H1 (cell line): ENCODE data around the gene ZNF202. TPM values are rescaled to one million over a fixed set of nuclear protein-coding genes. Genes with fewer than 3 reads are reported as not detected.

Source experiments
- BACH1 ChIP-seq: IDR thresholded peaks from 2 replicates; pipeline ENCODE4 v1.6.1; 2012; ENCODE audit warnings: low read length, improper control_type of control experiment
- BRCA1 ChIP-seq: IDR thresholded peaks from 2 replicates; pipeline ENCODE4 v1.6.1; 2012; ENCODE audit warnings: low read depth, low read length, improper control_type of control experiment
- CBX5 ChIP-seq: fragments of 300-800, 300-1000 bp; sonication (generic); IDR thresholded peaks from 2 replicates; pipeline ENCODE4 v1.7.1; 2016; ENCODE audit warnings: antibody characterized with exemption, low read length, low read depth
- CBX8 ChIP-seq: fragments of 300-800, 300-1000 bp; sonication (generic); IDR thresholded peaks from 2 replicates; pipeline ENCODE4 v1.7.1; 2016; ENCODE audit warnings: low read depth, low read length, borderline replicate concordance
- EP300 ChIP-seq, 2 experiments: IDR thresholded peaks; 1 replicate in 1 of 2; 2 replicates in 1 of 2; pipeline ENCODE4 v1.6.1; 2011 to 2012; ENCODE audit warnings: low read depth in 2 of 2, low read length in 2 of 2, mild to moderate bottlenecking in 2 of 2, borderline replicate concordance in 1 of 2, inconsistent platforms in 1 of 2, moderate library complexity in 1 of 2
- GTF2F1 ChIP-seq: IDR thresholded peaks from 2 replicates; pipeline ENCODE4 v1.6.1; 2012; ENCODE audit warnings: low read depth, low read length, improper control_type of control experiment, borderline replicate concordance
- JUN ChIP-seq: IDR thresholded peaks from 2 replicates; pipeline ENCODE4 v1.6.1; 2011; ENCODE audit warnings: low read depth, mild to moderate bottlenecking, improper control_type of control experiment, low read length
- KDM1A ChIP-seq: fragments of 200-600, 300-600 bp; sonication (generic); IDR thresholded peaks from 2 replicates; pipeline ENCODE4 v1.7.1; 2016; ENCODE audit warnings: mild to moderate bottlenecking, low read length, borderline replicate concordance
- MAFK ChIP-seq: IDR thresholded peaks from 2 replicates; pipeline ENCODE4 v1.6.1; 2012; ENCODE audit warnings: low read depth, mild to moderate bottlenecking, improper control_type of control experiment, low read length
- POLR2A ChIP-seq, 2 experiments: IDR thresholded peaks; 1 replicate in 1 of 2; 2 replicates in 1 of 2; pipeline ENCODE4 v1.6.1; 2011; ENCODE audit warnings: low read depth in 2 of 2, low read length in 2 of 2, mild to moderate bottlenecking in 2 of 2; ENCODE audit errors: control extremely low read depth in 1 of 2
- POLR2AphosphoS5 ChIP-seq: IDR thresholded peaks from 2 replicates; pipeline ENCODE4 v1.6.1; 2011; ENCODE audit warnings: low read depth, low read length
- RXRA ChIP-seq: IDR thresholded peaks from 2 replicates; pipeline ENCODE4 v1.6.1; 2011; ENCODE audit warnings: low read depth, mild to moderate bottlenecking, low read length, moderate library complexity; ENCODE audit not compliant: insufficient read depth
- SAP30 ChIP-seq: fragments of 300-600 bp; sonication (generic); IDR thresholded peaks from 2 replicates; pipeline ENCODE4 v1.7.1; 2012; ENCODE audit warnings: low read length, moderate library complexity, mild to moderate bottlenecking, inconsistent platforms; ENCODE audit not compliant: insufficient read depth, insufficient replicate concordance
- SIX5 ChIP-seq: IDR thresholded peaks from 2 replicates; pipeline ENCODE4 v1.6.1; 2011; ENCODE audit warnings: mild to moderate bottlenecking, low read depth, low read length
- SRF ChIP-seq: IDR thresholded peaks from 2 replicates; pipeline ENCODE4 v1.6.1; 2011; ENCODE audit warnings: mild to moderate bottlenecking, low read depth, low read length, moderate library complexity
- SUZ12 ChIP-seq: fragments of 200-600 bp; sonication (generic); IDR thresholded peaks from 2 replicates; pipeline ENCODE4 v1.6.1; 2012; ENCODE audit warnings: mild to moderate bottlenecking, inconsistent platforms, low read length, moderate library complexity, mixed read lengths
- TBP ChIP-seq: IDR thresholded peaks from 2 replicates; pipeline ENCODE4 v1.6.1; 2011; ENCODE audit warnings: low read depth, low read length, improper control_type of control experiment
- TCF12 ChIP-seq: IDR thresholded peaks from 2 replicates; pipeline ENCODE4 v1.6.1; 2011; ENCODE audit warnings: low read depth, mild to moderate bottlenecking, low read length
- ZNF274 ChIP-seq: IDR thresholded peaks from 2 replicates; pipeline ENCODE4 v1.7.0; 2012; ENCODE audit warnings: low read length, borderline replicate concordance; ENCODE audit errors: extremely low read depth
- polyA plus RNA-seq, 7 experiments: library from polyadenylated mRNA; depleted of rRNA in 3 of 7; stranded (reverse) in 5 of 7; unstranded in 2 of 7; fragments of >200 nt in 5 of 7; fragments of 200-250 nt in 2 of 7; gene quantifications; 1 replicate in 5 of 7; 2 replicates in 1 of 7; 4 replicates in 1 of 7; pipeline versions ENCODE4 v1.2.1 to v1.2.3, GENCODE V29; 2011 to 2013; ENCODE audit warnings: missing spikeins in 2 of 7, mixed read lengths in 2 of 7
- total RNA-seq: library from RNA; stranded (reverse); fragmentation: NEBNext Ultra II Directional; extraction: Animal tissue kit (Norgen Biotek cat#: 25700); gene quantifications from 2 replicates; pipeline ENCODE4 v1.2.1, GENCODE V29; 2021
- TF ChIP-seq, protein P1 (sequence below), 3 experiments: IDR thresholded peaks; 1 replicate in 2 of 3; 2 replicates in 1 of 3; pipeline versions ENCODE4 v1.5.1 to v1.6.1; 2011; ENCODE audit warnings: low read length in 3 of 3, mild to moderate bottlenecking in 3 of 3, inconsistent platforms in 2 of 3, low read depth in 1 of 3, moderate library complexity in 1 of 3; ENCODE audit not compliant: insufficient read depth in 1 of 3; ENCODE audit errors: control extremely low read depth in 1 of 3
- TF ChIP-seq, protein P2 (sequence below): IDR thresholded peaks from 2 replicates; pipeline ENCODE4 v1.6.1; 2011; ENCODE audit warnings: low read length, improper control_type of control experiment
- TF ChIP-seq, protein P3 (sequence below): IDR thresholded peaks from 2 replicates; pipeline ENCODE4 v1.6.1; 2012; ENCODE audit warnings: inconsistent platforms

Gene ZNF202
- total and polyA plus RNA-seq, 2 of the 8 experiments (the other 6 are each of a cell fraction or from before 2014, with no cell fraction given) = 14.1 to 33.9 TPM

DNA sequence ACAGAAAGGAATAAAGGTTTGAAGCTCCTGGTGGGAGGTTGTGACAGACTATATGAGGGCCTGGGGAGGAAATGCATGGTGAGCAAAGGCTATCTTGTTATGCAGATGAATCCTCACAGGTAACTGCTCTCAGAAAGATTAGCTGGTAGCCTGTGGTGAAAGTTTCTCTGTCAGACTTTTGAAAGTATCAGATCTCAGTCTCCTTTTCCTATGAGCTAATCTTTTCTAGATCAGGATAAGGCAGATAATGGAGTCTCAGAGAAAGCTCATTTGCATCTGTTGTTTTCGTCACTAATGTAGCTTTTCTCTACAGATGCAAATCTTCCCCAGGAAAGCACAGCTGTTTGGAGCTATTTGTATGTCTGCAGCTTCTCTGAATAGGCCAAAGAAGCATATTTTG lies 33.8 kb upstream of the ZNF202 start (continued):
- TF ChIP-seq EP300 (IDR thresholded peaks at IDR 0.05; ENCODE audit: borderline replicate concordance in 1 of 2, low read depth in 2 of 2, low read length in 2 of 2) = peak in 1 of 2 experiments; percentile 71; a peak in 1 of 3 replicates
- no peak for TF ChIP-seq SUZ12
- TF ChIP-seq GTF2F1 = no peak
- TF ChIP-seq, protein P1, sequence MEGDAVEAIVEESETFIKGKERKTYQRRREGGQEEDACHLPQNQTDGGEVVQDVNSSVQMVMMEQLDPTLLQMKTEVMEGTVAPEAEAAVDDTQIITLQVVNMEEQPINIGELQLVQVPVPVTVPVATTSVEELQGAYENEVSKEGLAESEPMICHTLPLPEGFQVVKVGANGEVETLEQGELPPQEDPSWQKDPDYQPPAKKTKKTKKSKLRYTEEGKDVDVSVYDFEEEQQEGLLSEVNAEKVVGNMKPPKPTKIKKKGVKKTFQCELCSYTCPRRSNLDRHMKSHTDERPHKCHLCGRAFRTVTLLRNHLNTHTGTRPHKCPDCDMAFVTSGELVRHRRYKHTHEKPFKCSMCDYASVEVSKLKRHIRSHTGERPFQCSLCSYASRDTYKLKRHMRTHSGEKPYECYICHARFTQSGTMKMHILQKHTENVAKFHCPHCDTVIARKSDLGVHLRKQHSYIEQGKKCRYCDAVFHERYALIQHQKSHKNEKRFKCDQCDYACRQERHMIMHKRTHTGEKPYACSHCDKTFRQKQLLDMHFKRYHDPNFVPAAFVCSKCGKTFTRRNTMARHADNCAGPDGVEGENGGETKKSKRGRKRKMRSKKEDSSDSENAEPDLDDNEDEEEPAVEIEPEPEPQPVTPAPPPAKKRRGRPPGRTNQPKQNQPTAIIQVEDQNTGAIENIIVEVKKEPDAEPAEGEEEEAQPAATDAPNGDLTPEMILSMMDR (IDR thresholded peaks at IDR 0.05; ENCODE audit: control extremely low read depth in 1 of 3, insufficient read depth in 1 of 3, low read depth in 1 of 3, low read length in 3 of 3) = no peak
- no peak for TF ChIP-seq POLR2A (IDR thresholded peaks at IDR 0.05; ENCODE audit: control extremely low read depth in 1 of 2, low read depth in 2 of 2, low read length in 2 of 2)
- TF ChIP-seq RXRA = no peak
- 0 out of 2 replicates have a peak, but pooled peaks have one; percentile 36 for TF ChIP-seq TCF12
- TF ChIP-seq MAFK = no peak
- TF ChIP-seq CBX8 = no peak
- TF ChIP-seq ZNF274 = no peak
- TF ChIP-seq KDM1A = no peak
- TF ChIP-seq SRF = no peak
- no peak for TF ChIP-seq BACH1
- TF ChIP-seq JUN = no peak
- TF ChIP-seq SIX5 = no peak
- no peak for TF ChIP-seq CBX5
- TF ChIP-seq, protein P2, sequence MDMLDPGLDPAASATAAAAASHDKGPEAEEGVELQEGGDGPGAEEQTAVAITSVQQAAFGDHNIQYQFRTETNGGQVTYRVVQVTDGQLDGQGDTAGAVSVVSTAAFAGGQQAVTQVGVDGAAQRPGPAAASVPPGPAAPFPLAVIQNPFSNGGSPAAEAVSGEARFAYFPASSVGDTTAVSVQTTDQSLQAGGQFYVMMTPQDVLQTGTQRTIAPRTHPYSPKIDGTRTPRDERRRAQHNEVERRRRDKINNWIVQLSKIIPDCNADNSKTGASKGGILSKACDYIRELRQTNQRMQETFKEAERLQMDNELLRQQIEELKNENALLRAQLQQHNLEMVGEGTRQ = no peak
- TF ChIP-seq TBP = no peak
- TF ChIP-seq SAP30 = no peak
- no peak for TF ChIP-seq POLR2AphosphoS5
- TF ChIP-seq, protein P3, sequence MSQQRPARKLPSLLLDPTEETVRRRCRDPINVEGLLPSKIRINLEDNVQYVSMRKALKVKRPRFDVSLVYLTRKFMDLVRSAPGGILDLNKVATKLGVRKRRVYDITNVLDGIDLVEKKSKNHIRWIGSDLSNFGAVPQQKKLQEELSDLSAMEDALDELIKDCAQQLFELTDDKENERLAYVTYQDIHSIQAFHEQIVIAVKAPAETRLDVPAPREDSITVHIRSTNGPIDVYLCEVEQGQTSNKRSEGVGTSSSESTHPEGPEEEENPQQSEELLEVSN = no peak
- no peak for TF ChIP-seq BRCA1
